ENCODE data around the gene MIS18A.

- TF ChIP-seq CTCF (IDR thresholded peaks at IDR 0.05) (no peak), POLR2A (IDR thresholded peaks at IDR 0.05) (no peak)
Observed at GRCh38 chr21:32276671-32277070, 2.2 kb downstream of the MIS18A start.

Measured in adrenal gland (tissue), 5 donors.